ENCODE measurements around the gene GPR156.

DNA sequence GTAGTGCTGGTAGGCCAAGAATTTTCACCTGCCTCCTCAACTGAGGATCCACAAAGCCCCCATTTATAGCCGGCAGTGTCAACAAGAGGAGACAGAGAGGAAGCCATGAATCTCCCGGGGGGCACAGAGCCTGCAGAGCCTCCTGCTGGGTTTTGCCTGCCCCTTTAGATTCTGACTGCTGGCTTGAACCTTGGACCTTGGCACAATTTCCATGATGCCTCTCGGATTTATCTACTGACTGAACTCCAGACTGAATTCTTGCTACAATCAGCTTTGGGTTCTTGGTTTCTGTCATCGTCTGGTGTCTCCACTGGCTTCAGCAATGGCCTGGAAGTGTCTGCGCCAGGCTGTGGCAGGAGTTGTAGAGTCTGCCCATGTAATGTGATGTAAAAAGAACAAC, 80.7 kb downstream of the GPR156 start:
- TF ChIP-seq, protein P1, sequence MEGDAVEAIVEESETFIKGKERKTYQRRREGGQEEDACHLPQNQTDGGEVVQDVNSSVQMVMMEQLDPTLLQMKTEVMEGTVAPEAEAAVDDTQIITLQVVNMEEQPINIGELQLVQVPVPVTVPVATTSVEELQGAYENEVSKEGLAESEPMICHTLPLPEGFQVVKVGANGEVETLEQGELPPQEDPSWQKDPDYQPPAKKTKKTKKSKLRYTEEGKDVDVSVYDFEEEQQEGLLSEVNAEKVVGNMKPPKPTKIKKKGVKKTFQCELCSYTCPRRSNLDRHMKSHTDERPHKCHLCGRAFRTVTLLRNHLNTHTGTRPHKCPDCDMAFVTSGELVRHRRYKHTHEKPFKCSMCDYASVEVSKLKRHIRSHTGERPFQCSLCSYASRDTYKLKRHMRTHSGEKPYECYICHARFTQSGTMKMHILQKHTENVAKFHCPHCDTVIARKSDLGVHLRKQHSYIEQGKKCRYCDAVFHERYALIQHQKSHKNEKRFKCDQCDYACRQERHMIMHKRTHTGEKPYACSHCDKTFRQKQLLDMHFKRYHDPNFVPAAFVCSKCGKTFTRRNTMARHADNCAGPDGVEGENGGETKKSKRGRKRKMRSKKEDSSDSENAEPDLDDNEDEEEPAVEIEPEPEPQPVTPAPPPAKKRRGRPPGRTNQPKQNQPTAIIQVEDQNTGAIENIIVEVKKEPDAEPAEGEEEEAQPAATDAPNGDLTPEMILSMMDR (IDR thresholded peaks at IDR 0.05; ENCODE audit: extremely low read depth in 1 of 2, insufficient read depth in 1 of 2, low read depth in 1 of 2, low read length in 2 of 2): no peak
- no peak for TF ChIP-seq EZH2 (IDR thresholded peaks at IDR 0.05; ENCODE audit: borderline replicate concordance, low read depth, low read length, severe bottlenecking)
- no peak for TF ChIP-seq POLR2A (IDR thresholded peaks at IDR 0.05; ENCODE audit: low read depth, low read length)
- TF ChIP-seq GATA2 (IDR thresholded peaks at IDR 0.05; ENCODE audit: insufficient read depth, insufficient read length, low read depth, low read length): no peak
- TF ChIP-seq MYC (IDR thresholded peaks at IDR 0.05; ENCODE audit: low read depth, low read length): no peak
- TF ChIP-seq, protein P2, sequence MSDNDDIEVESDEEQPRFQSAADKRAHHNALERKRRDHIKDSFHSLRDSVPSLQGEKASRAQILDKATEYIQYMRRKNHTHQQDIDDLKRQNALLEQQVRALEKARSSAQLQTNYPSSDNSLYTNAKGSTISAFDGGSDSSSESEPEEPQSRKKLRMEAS (IDR thresholded peaks at IDR 0.05; ENCODE audit: insufficient read depth, insufficient read length): no peak

Measured in endothelial cell of umbilical vein (primary cell).